HL-60 (cell line): ENCODE data around the gene TGFBR3.

Experiments
- DNase-seq, 2 experiments: peaks; one replicate each; pipeline ENCODE4 v3.0.0-alpha.2; 2010 to 2020; ENCODE audit warnings: low read depth in 1 of 2, low spot score in 1 of 2
- H3K27ac ChIP-seq: fragments of 250-450 bp; sonication (Bioruptor Pico); replicated peaks from 2 replicates; pipeline ENCODE4 v1.5.1; 2020; ENCODE audit warnings: mild to moderate bottlenecking, moderate library complexity
- H3K27me3 ChIP-seq: fragments of 250-450 bp; sonication (Bioruptor Pico); 2 replicates; pipeline ENCODE4 v1.5.1; 2021; ENCODE audit warnings: mild to moderate bottlenecking, moderate library complexity; ENCODE audit not compliant: insufficient read depth, poor library complexity, severe bottlenecking
- H3K4me3 ChIP-seq: replicated peaks from 2 replicates; pipeline ENCODE4 v1.5.1; 2011; ENCODE audit warnings: mild to moderate bottlenecking, control low read depth, low read length; ENCODE audit not compliant: insufficient read depth
- GABPA ChIP-seq: IDR thresholded peaks from 2 replicates; pipeline ENCODE4 v1.6.1; 2012; ENCODE audit warnings: low read depth
- POLR2AphosphoS5 ChIP-seq: IDR thresholded peaks from 2 replicates; pipeline ENCODE4 v1.6.1; 2012; ENCODE audit warnings: low read depth
- REST ChIP-seq: IDR thresholded peaks from 2 replicates; pipeline ENCODE4 v1.6.1; 2012; ENCODE audit warnings: low read depth; ENCODE audit not compliant: insufficient replicate concordance
- SPI1 ChIP-seq: IDR thresholded peaks from 2 replicates; pipeline ENCODE4 v1.6.1; 2012; ENCODE audit warnings: low read depth, mild to moderate bottlenecking, borderline replicate concordance
- TF ChIP-seq, protein P1 (sequence below): IDR thresholded peaks from one replicate; pipeline ENCODE4 v1.5.1; 2011; ENCODE audit warnings: low read length, control low read depth, inconsistent platforms; ENCODE audit not compliant: insufficient read depth

Gene TGFBR3

DNA sequence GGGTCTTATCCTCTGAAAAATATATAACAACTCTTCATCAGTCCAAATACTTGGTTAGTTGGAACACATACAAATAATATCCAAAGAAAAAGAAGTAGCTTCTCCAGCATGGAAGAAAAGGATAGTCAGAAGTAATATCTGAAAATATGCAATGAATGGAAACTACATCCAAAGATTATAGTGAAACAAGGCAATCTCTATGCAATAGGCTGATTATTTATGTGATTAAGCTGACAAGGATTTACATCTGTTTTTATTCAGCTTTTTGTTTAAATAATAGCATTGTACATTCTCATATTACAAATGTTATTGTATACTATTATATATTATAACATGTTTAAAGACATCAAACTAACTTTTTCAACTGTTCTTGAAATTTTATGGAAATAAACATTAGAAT lies 15.3 kb upstream of the TGFBR3 start:
- no peak overlapping the region for H3K27ac ChIP-seq

DNA sequence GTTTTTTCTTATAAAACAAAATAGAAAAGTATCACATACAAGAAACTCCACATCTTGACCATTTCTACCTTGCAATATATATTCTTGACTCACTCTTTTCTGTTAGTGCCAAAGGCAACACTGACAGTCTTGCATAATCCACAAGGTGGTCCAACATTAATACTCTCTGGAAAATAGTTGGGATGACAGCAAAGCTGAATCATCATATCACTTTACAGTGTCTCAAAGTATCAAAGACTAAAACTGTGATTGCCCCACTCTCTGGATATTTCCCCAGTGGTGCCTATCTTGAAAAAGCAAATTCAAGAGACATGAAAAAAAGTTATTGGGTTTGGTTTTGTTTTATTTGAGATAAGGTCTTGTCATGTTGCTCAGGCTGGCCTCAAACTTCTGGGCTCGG lies 14.6 kb upstream of the TGFBR3 start:
- H3K27ac ChIP-seq = no peak overlapping the region
- H3K27me3 ChIP-seq = no peaks in the 10 kb centered on the region
- no peak for TF ChIP-seq SPI1
- TF ChIP-seq, protein P1, sequence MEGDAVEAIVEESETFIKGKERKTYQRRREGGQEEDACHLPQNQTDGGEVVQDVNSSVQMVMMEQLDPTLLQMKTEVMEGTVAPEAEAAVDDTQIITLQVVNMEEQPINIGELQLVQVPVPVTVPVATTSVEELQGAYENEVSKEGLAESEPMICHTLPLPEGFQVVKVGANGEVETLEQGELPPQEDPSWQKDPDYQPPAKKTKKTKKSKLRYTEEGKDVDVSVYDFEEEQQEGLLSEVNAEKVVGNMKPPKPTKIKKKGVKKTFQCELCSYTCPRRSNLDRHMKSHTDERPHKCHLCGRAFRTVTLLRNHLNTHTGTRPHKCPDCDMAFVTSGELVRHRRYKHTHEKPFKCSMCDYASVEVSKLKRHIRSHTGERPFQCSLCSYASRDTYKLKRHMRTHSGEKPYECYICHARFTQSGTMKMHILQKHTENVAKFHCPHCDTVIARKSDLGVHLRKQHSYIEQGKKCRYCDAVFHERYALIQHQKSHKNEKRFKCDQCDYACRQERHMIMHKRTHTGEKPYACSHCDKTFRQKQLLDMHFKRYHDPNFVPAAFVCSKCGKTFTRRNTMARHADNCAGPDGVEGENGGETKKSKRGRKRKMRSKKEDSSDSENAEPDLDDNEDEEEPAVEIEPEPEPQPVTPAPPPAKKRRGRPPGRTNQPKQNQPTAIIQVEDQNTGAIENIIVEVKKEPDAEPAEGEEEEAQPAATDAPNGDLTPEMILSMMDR = no peak
- TF ChIP-seq GABPA = no peak
- TF ChIP-seq POLR2AphosphoS5 = no peak
- no peak for TF ChIP-seq REST
- DNase-seq = no peak
- H3K4me3 ChIP-seq = no peak overlapping the region

More for the DNA sequence above, 15.3 kb upstream of the TGFBR3 start:
- DNase-seq = no peak
- TF ChIP-seq POLR2AphosphoS5 = no peak
- TF ChIP-seq GABPA = no peak
- TF ChIP-seq SPI1 = no peak
- no peak for TF ChIP-seq REST
- TF ChIP-seq, protein P1 = no peak
- Histone ChIP-seq H3K4me3 (no peak overlapping the region), H3K27me3 (no peaks in the 10 kb centered on the region)

- no peaks in the 10 kb centered on the region for H3K27me3 ChIP-seq
- TF ChIP-seq REST (no peak), POLR2AphosphoS5 (no peak), SPI1 (no peak), GABPA (no peak)
- TF ChIP-seq, protein P1 = no peak
- H3K27ac ChIP-seq = no peak overlapping the region
- no peak overlapping the region for H3K4me3 ChIP-seq
- DNase-seq = no peak
Observed at GRCh38 chr1:91897016-91897415, 11.1 kb upstream of the TGFBR3 start.
